ENCODE results near the gene SEMA6B.
A peak's percentile ranks its signal among the peaks of the same experiment; 100 is the strongest.

SEMA6B gene

GRCh38 chr19:4510435-4511255 is 48.8 kb downstream of the SEMA6B start:
- Histone ChIP-seq H3K9me3 (ENCODE audit: severe bottlenecking) (no peaks in the 10 kb centered on the region), H3K27me3 (ENCODE audit: insufficient read depth, poor library complexity, severe bottlenecking) (no peaks in the 10 kb centered on the region), H3K27ac (ENCODE audit: poor library complexity, severe bottlenecking) (no peak overlapping the region), H3K4me3 (ENCODE audit: severe bottlenecking) (no peak overlapping the region), H3K36me3 (ENCODE audit: low read depth) (no peaks in the 10 kb centered on the region), H3K4me1 (ENCODE audit: insufficient read depth, poor library complexity, severe bottlenecking) (no peaks in the 10 kb centered on the region)
- no peak for DNase-seq (ENCODE audit: low spot score)
- ATAC-seq (ENCODE audit: low read depth), result no peak
- TF ChIP-seq CTCF (IDR thresholded peaks at IDR 0.05; ENCODE audit: poor library complexity, severe bottlenecking), result no peak

- no peak for ATAC-seq (ENCODE audit: low read depth)
These were observed 50.8 kb downstream of the SEMA6B start for GRCh38 chr19:4508698-4509097.

GRCh38 chr19:4507804-4508203 is 51.7 kb downstream of the SEMA6B start:
- Histone ChIP-seq H3K36me3 (ENCODE audit: low read depth) (no peaks in the 10 kb centered on the region), H3K4me3 (ENCODE audit: severe bottlenecking) (no peak overlapping the region), H3K9me3 (ENCODE audit: severe bottlenecking) (no peaks in the 10 kb centered on the region), H3K27me3 (ENCODE audit: insufficient read depth, poor library complexity, severe bottlenecking) (no peaks in the 10 kb centered on the region), H3K4me1 (ENCODE audit: insufficient read depth, poor library complexity, severe bottlenecking) (no peaks in the 10 kb centered on the region), H3K27ac (ENCODE audit: poor library complexity, severe bottlenecking) (no peak overlapping the region)
- TF ChIP-seq CTCF (IDR thresholded peaks at IDR 0.05; ENCODE audit: poor library complexity, severe bottlenecking), result no peak
- no peak for ATAC-seq (ENCODE audit: low read depth)
- DNase-seq (ENCODE audit: low spot score), result no peak

More at GRCh38 chr19:4508698-4509097, 50.8 kb downstream of the SEMA6B start:
- Histone ChIP-seq H3K36me3 (ENCODE audit: low read depth) (no peaks in the 10 kb centered on the region), H3K27me3 (ENCODE audit: insufficient read depth, poor library complexity, severe bottlenecking) (no peaks in the 10 kb centered on the region), H3K9me3 (ENCODE audit: severe bottlenecking) (no peaks in the 10 kb centered on the region), H3K4me3 (ENCODE audit: severe bottlenecking) (no peak overlapping the region), H3K4me1 (ENCODE audit: insufficient read depth, poor library complexity, severe bottlenecking) (no peaks in the 10 kb centered on the region), H3K27ac (ENCODE audit: poor library complexity, severe bottlenecking) (no peak overlapping the region)
- DNase-seq (ENCODE audit: low spot score), result no peak
- TF ChIP-seq CTCF (IDR thresholded peaks at IDR 0.05; ENCODE audit: poor library complexity, severe bottlenecking), result no peak

DNA sequence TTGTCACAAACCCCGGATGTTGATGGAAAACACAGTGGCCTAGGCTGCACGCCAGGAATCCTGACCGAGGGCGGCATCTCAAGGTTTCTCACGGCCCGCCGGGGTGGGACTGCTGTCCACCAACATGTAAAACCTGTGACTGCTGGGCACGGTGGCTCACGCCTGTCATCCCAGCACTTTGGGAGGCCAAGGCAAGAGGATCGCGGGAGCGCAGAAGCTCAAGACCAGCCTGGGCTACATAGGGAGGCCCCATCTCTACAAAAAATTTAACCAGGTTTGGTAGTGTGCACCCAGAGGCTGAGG is 52.4 kb downstream of the SEMA6B start:
- Histone ChIP-seq H3K4me1 (ENCODE audit: insufficient read depth, poor library complexity, severe bottlenecking) (no peaks in the 10 kb centered on the region), H3K9me3 (ENCODE audit: severe bottlenecking) (no peaks in the 10 kb centered on the region), H3K36me3 (ENCODE audit: low read depth) (no peaks in the 10 kb centered on the region), H3K4me3 (ENCODE audit: severe bottlenecking) (no peak overlapping the region), H3K27me3 (ENCODE audit: insufficient read depth, poor library complexity, severe bottlenecking) (no peaks in the 10 kb centered on the region), H3K27ac (ENCODE audit: poor library complexity, severe bottlenecking) (no peak overlapping the region)
- ATAC-seq (ENCODE audit: low read depth), result no peak
- DNase-seq (ENCODE audit: low spot score), result no peak
- no peak for TF ChIP-seq CTCF (IDR thresholded peaks at IDR 0.05; ENCODE audit: poor library complexity, severe bottlenecking)

GRCh38 chr19:4506449-4507149 is 52.9 kb downstream of the SEMA6B start:
- Histone ChIP-seq H3K9me3 (ENCODE audit: severe bottlenecking) (no peaks in the 10 kb centered on the region), H3K27ac (ENCODE audit: poor library complexity, severe bottlenecking) (no peak overlapping the region), H3K27me3 (ENCODE audit: insufficient read depth, poor library complexity, severe bottlenecking) (no peaks in the 10 kb centered on the region), H3K4me1 (ENCODE audit: insufficient read depth, poor library complexity, severe bottlenecking) (no peaks in the 10 kb centered on the region), H3K4me3 (ENCODE audit: severe bottlenecking) (no peak overlapping the region), H3K36me3 (ENCODE audit: low read depth) (no peaks in the 10 kb centered on the region)
- ATAC-seq (ENCODE audit: low read depth), result peak; percentile 53; the same call in 2 of the 3 replicates
- no peak for TF ChIP-seq CTCF (IDR thresholded peaks at IDR 0.05; ENCODE audit: poor library complexity, severe bottlenecking)
- no peak for DNase-seq (ENCODE audit: low spot score)
